ENCODE results near the gene SV2B.

GRCh38 chr15:91294795-91295194, 194.7 kb downstream of the SV2B start:
- TF ChIP-seq CTCF (conservative IDR thresholded peaks at IDR 0.05) (no peak), EZH2 (IDR thresholded peaks at IDR 0.05; ENCODE audit: low read depth) (no peak)
